ENCODE measurements around the gene PTPRK. TPM values are rescaled to one million over a fixed set of nuclear protein-coding genes. Genes with fewer than 3 reads are reported as not detected.

Gene PTPRK
- total and polyA plus RNA-seq, 2 of the 8 experiments (the other 6 are each of a cell fraction or from before 2014, with no cell fraction given) = 11.4 to 47.3 TPM

GRCh38 chr6:128364766-128365519 lies 155.5 kb downstream of the PTPRK start (continued):
- TF ChIP-seq SIX5 (IDR thresholded peaks at IDR 0.05; ENCODE audit: low read depth, low read length) = no peak
